CD4-positive, alpha-beta memory T cell (primary cell): ENCODE data around the gene ADIRF. TPM values are rescaled to one million over a fixed set of nuclear protein-coding genes. Genes with fewer than 3 reads are reported as not detected.

Experiments used
- CTCF ChIA-PET: fragments of 350-600 bp; sonication (Branson Sonifier 250); formaldehyde crosslinking; loops from one replicate; lab custom pipeline; 2021; ENCODE audit warnings: inconsistent platforms; ENCODE audit not compliant: partially characterized antibody; lab: Charles Lee
- POLR2A ChIA-PET: fragments of 350-600 bp; sonication (Branson Sonifier 250); formaldehyde crosslinking; loops from one replicate; lab custom pipeline; 2021; ENCODE audit not compliant: partially characterized antibody; lab: Charles Lee
- DNase-seq, 5 donors: peaks; one replicate each; pipeline versions ENCODE4 v3.0.0 to v3.0.0-alpha.2; 2020 to 2022; ENCODE audit warnings: mixed read lengths in 1 of 5
- H3K27ac ChIP-seq: one replicate; pipeline ENCODE4 v1.7.0; 2013; ENCODE audit warnings: low read depth, low read length
- H3K27me3 ChIP-seq: 2 replicates; pipeline ENCODE4 v1.7.0; 2013; ENCODE audit warnings: mild to moderate bottlenecking, low read length, moderate library complexity; ENCODE audit not compliant: insufficient read depth
- H3K36me3 ChIP-seq: 2 replicates; pipeline ENCODE4 v1.7.0; 2013; ENCODE audit warnings: mild to moderate bottlenecking, low read length, moderate library complexity; ENCODE audit not compliant: insufficient read depth
- H3K4me1 ChIP-seq: 2 replicates; pipeline ENCODE4 v1.7.0; 2013; ENCODE audit warnings: mild to moderate bottlenecking, low read length, moderate library complexity; ENCODE audit not compliant: insufficient read depth
- H3K4me3 ChIP-seq, 2 donors: one replicate each; pipeline ENCODE4 v1.7.0; 2013; ENCODE audit warnings: low read length in 2 of 2, mild to moderate bottlenecking in 1 of 2
- H3K9me3 ChIP-seq, 2 donors: one replicate each; pipeline ENCODE4 v1.7.0; 2013; ENCODE audit warnings: low read length in 2 of 2, control low read depth in 1 of 2; ENCODE audit not compliant: control insufficient read depth in 1 of 2
- H3K27ac Mint-ChIP-seq, 7 donors: one replicate each; pipeline ENCODE4 v1.8.0; 2020 to 2021; ENCODE audit warnings: mixed read lengths in 7 of 7, mild to moderate bottlenecking in 6 of 7, inconsistent platforms in 3 of 7, moderate library complexity in 3 of 7
- H3K27me3 Mint-ChIP-seq, 2 donors: one replicate each; pipeline ENCODE4 v1.8.0; 2020 to 2021; ENCODE audit warnings: mixed read lengths in 2 of 2
- H3K36me3 Mint-ChIP-seq, 2 donors: one replicate each; pipeline ENCODE4 v1.8.0; 2020 to 2021; ENCODE audit warnings: mixed read lengths in 2 of 2, inconsistent platforms in 1 of 2, mild to moderate bottlenecking in 1 of 2
- H3K4me1 Mint-ChIP-seq, 4 donors: one replicate each; pipeline ENCODE4 v1.8.0; 2020 to 2021; ENCODE audit warnings: mixed read lengths in 4 of 4, mild to moderate bottlenecking in 1 of 4
- H3K4me3 Mint-ChIP-seq, 8 donors: one replicate each; pipeline ENCODE4 v1.8.0; 2020 to 2021; ENCODE audit warnings: mixed read lengths in 8 of 8, mild to moderate bottlenecking in 7 of 8, moderate library complexity in 6 of 8, inconsistent platforms in 3 of 8
- H3K9me3 Mint-ChIP-seq, 8 donors: one replicate each; pipeline ENCODE4 v1.8.0; 2020 to 2021; ENCODE audit warnings: mixed read lengths in 8 of 8, mild to moderate bottlenecking in 5 of 8, inconsistent platforms in 3 of 8, moderate library complexity in 1 of 8
- intact Hi-C: fragments of 100-400 bp; cut with micrococcal nuclease; formaldehyde crosslinking; loops from one replicate; pipeline ENCODE4 v1.15.1; 2023
- polyA plus RNA-seq, 2 donors: library from polyadenylated mRNA; unstranded; fragments of 300-500 nt; fragmentation: Illumina TruSeq; gene quantifications; one replicate each; pipeline ENCODE4 v1.2.3, GENCODE V29; 2021
- total RNA-seq, 2 experiments: library from RNA; stranded (reverse); gene quantifications; one replicate each; pipeline ENCODE4 v1.2.3, GENCODE V29; 2021

ADIRF gene
- total and polyA plus RNA-seq, 4 experiments from 2014 or later = 0.34 to 0.87 TPM; not detected in 2

DNA sequence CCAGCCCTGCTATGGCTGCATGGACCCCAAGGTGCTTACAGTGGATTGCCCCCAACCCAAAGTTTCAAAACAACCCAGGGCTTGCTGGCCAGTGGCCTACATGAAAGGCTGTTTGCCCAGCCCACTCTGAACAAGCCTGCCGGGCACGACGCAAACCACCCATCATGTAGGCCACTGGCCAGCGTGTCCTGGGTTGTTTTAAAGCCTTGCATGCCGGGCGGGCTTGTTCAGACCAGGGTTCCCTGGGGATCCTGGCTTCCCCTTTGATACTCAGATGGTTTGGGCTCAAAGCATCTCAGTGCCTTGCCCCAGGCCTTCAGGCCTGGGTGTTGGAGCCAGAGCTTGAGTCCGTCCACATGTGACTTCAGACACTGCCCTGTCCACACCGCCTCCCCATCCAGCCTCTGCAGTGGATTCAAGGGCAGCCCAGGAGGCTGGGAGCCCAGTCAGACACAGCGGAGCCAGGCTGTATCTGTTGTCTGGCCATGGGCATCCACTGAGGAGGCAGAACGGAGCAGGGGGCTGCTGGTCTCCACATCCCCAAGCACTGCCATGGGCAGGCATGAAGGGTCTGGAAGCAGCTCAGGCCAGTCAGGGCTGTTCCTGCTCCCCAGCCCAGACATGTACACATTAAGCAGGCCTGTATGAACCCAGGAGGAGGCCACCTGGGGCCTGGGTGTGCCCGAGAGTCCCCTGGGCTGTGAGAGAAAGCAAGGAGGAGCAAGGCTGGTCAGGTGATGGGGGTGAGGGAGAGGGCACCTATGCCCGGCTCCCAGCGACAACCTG, 4.0 kb upstream of the ADIRF start:
- H3K4me3 Mint-ChIP-seq = no peak overlapping the region
- Histone ChIP-seq H3K27ac (no peak overlapping the region), H3K4me1 (peaks cover 29% of the 10 kb centered on the region), H3K36me3 (no peaks in the 10 kb centered on the region), H3K27me3 (no peaks in the 10 kb centered on the region), H3K4me3 (no peak overlapping the region), H3K9me3 (no peaks in the 10 kb centered on the region)
- peaks cover 18 to 39% (median 21%) of the 10 kb centered on the region in 4 donors for H3K4me1 Mint-ChIP-seq
- no peak for DNase-seq
- H3K36me3 Mint-ChIP-seq = no peaks in the 10 kb centered on the region
- H3K9me3 Mint-ChIP-seq = no peaks in the 10 kb centered on the region
- no peak overlapping the region for H3K27ac Mint-ChIP-seq
- ChIA-PET POLR2A (interaction anchor here (1.1 to 1.2 kb wide), 2 partner anchors 13 to 18 kb away, joined by 3 to 5 read pairs; no protein-coding TSS in a partner anchor), CTCF (interaction anchor here (1.1 kb wide), 2 partner anchors 19 to 23 kb away, joined by 3 to 4 read pairs; no protein-coding TSS in a partner anchor)
- no peaks in the 10 kb centered on the region for H3K27me3 Mint-ChIP-seq
- intact Hi-C loops = no loop called here

DNA sequence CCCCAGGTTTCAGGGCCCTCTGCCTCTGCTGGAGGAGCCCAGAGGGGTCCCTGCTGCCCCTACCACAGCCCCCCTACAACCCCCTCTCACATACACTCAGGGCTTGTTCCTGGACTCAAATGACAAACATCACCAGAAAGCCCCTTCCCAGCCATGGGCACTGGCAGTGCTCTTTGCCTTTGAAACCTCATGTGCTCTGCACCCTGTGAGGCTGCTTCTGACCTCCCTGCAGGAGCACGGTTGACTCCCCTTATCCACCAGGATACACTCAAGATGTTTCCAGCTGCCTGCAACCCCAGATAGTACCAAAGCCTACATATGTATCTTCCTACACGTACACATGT, 3.5 kb upstream of the ADIRF start:
- DNase-seq = no peak

DNA sequence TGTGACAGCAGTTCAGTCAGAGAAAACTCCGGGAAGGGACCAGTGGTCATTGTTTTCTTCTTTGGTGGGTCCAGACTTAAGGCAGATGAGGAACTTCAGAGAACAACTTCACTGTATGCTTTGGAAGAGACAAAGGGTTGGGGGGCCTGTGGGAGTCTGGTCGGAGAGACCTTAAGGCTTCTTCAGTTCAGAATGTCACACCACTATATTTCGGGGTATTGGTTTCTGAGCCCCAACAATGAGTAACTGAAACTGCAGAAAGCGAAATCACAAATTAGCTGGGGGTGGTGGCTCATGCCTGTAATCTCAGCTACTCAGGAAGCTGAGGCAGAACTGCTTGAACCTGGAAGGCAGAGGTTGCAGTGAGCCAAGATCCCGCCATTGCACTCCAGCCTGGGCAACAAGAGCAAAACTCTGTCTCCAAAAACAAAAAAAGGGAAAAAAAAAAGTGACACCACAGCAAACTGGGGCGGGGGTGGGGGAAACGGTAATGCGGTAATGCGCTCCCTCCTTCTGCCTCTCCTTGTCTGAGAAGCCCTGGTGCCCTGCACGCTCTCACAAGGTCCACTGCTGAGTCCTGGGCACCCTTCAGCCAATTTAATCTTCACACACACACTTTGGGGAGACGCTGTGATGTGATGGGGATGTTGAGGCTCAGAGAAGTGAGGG, 2.2 kb upstream of the ADIRF start:
- peak overlapping the region; percentile 56 to 86 (median 80) for H3K4me3 Mint-ChIP-seq
- DNase-seq = no peak
- Histone ChIP-seq H3K9me3 (no peaks in the 10 kb centered on the region), H3K27me3 (no peaks in the 10 kb centered on the region), H3K4me3 (peak overlapping the region in 1 of 2 donors; percentile 23), H3K27ac (no peak overlapping the region), H3K36me3 (no peaks in the 10 kb centered on the region), H3K4me1 (peaks cover 46% of the 10 kb centered on the region)
- CTCF ChIA-PET = interaction anchor here (0.6 to 6.8 kb wide), 7 partner anchors 9 to 278 kb away, joined by 3 to 97 read pairs (median 4); partner anchors contain the start of gene MMRN2
- POLR2A ChIA-PET = interaction anchor here (1.0 kb wide), 1 partner anchor 129 kb away, joined by 3 read pairs; the partner anchor contains the start of genes GLUD1 and SHLD2
- no peaks in the 10 kb centered on the region for H3K27me3 Mint-ChIP-seq
- peaks cover 20 to 52% (median 29%) of the 10 kb centered on the region in 4 donors for H3K4me1 Mint-ChIP-seq
- no peaks in the 10 kb centered on the region for H3K9me3 Mint-ChIP-seq
- no peaks in the 10 kb centered on the region for H3K36me3 Mint-ChIP-seq
- peak overlapping the region; percentile 59 to 87 (median 86) for H3K27ac Mint-ChIP-seq
- intact Hi-C loops = loop anchor here (1.0 to 2.0 kb wide), 2 partner anchors 27 to 563 kb away; no protein-coding TSS in a partner anchor

More for the DNA sequence above, 3.5 kb upstream of the ADIRF start:
- no peaks in the 10 kb centered on the region for H3K36me3 Mint-ChIP-seq
- Histone ChIP-seq H3K4me1 (peaks cover 35% of the 10 kb centered on the region), H3K27ac (no peak overlapping the region), H3K9me3 (no peaks in the 10 kb centered on the region), H3K27me3 (no peaks in the 10 kb centered on the region), H3K36me3 (no peaks in the 10 kb centered on the region), H3K4me3 (no peak overlapping the region)
- H3K4me1 Mint-ChIP-seq = peaks cover 18 to 45% (median 24%) of the 10 kb centered on the region in 4 donors
- CTCF ChIA-PET = interaction anchor here (6.8 kb wide), 1 partner anchor 25 kb away, joined by 97 read pairs; no protein-coding TSS in a partner anchor
- no peak overlapping the region for H3K4me3 Mint-ChIP-seq
- no peaks in the 10 kb centered on the region for H3K9me3 Mint-ChIP-seq
- no peaks in the 10 kb centered on the region for H3K27me3 Mint-ChIP-seq
- peak overlapping the region in 1 of 7 donors; percentile 1 for H3K27ac Mint-ChIP-seq
- POLR2A ChIA-PET = interaction anchor here (1.1 kb wide), 1 partner anchor 18 kb away, joined by 5 read pairs; no protein-coding TSS in a partner anchor
- intact Hi-C loops = no loop called here

DNA sequence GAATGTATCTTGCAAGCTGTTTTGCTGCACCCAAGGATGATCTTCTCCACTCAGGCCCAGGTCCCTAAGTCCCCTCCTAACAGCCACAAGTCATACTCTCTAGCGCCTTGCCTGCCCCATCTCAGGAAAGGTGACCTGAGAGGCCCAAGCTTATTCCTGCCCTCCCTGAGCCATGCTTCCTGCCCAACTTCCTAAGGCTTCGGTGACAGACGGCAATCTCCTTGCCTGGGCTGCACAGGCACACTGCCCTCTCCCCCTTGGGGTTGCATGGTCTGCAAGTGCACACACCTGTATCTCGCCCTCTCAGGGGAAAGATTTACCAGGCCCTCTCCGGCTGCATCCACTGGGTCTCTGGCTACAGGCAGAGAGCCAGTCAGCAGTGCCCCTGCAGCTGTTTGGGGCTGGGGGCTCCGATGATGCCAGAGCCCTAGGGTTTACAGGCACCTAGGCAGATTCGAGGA, 771 bp upstream of the ADIRF start:
- DNase-seq = no peak
- ChIA-PET POLR2A (interaction anchor here (1.2 kb wide), 1 partner anchor 28 kb away, joined by 4 read pairs; no protein-coding TSS in a partner anchor), CTCF (interaction anchor here (0.8 to 6.8 kb wide), 6 partner anchors 8 to 279 kb away, joined by 3 to 97 read pairs (median 3); no protein-coding TSS in a partner anchor)
- Histone ChIP-seq H3K9me3 (no peaks in the 10 kb centered on the region), H3K4me1 (peaks cover 54% of the 10 kb centered on the region), H3K36me3 (no peaks in the 10 kb centered on the region), H3K4me3 (no peak overlapping the region), H3K27ac (no peak overlapping the region), H3K27me3 (no peaks in the 10 kb centered on the region)
- Mint-ChIP-seq H3K4me1 (peaks cover 24 to 58% (median 36%) of the 10 kb centered on the region in 4 donors), H3K4me3 (peak overlapping the region in 4 of 8 donors; percentile 19 to 49 (median 35)), H3K27ac (peak overlapping the region in 2 of 7 donors; percentile 27 to 73), H3K9me3 (no peaks in the 10 kb centered on the region), H3K36me3 (peaks cover 0 to 2% of the 10 kb centered on the region in 2 donors), H3K27me3 (no peaks in the 10 kb centered on the region)
- intact Hi-C loops = loop anchor here (2.0 kb wide), 1 partner anchor 565 kb away; no protein-coding TSS in a partner anchor

DNA sequence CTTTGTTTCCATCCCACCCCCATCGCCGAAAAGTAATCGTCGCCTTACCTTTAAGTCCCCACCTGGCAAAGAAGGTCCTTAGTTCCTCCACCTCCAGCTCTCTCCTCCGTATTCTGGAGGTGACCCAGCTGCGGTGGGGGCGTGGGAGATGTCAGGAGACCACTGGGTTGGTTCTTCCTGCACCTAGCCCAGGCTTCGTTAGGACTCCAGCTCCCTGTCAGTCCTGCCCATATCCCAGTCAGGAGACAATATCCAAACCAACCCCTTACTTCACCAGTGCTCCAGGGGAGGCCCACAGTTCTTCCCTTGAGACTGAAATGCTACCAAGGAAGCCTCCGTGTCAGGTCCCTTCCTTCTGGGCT, 693 bp downstream of the ADIRF start:
- Histone ChIP-seq H3K36me3 (no peaks in the 10 kb centered on the region), H3K27ac (no peak overlapping the region), H3K9me3 (no peaks in the 10 kb centered on the region), H3K4me3 (no peak overlapping the region), H3K27me3 (no peaks in the 10 kb centered on the region), H3K4me1 (peaks cover 54% of the 10 kb centered on the region)
- Mint-ChIP-seq H3K27ac (peak overlapping the region in 2 of 7 donors; percentile 52 to 96), H3K4me1 (peaks cover 27 to 62% (median 41%) of the 10 kb centered on the region in 4 donors), H3K27me3 (peaks cover 0 to 1% of the 10 kb centered on the region in 2 donors), H3K9me3 (no peaks in the 10 kb centered on the region), H3K36me3 (peaks cover 0 to 4% of the 10 kb centered on the region in 2 donors), H3K4me3 (peak overlapping the region in 4 of 8 donors; percentile 27 to 68 (median 48))
- CTCF ChIA-PET = interaction anchor here (1.3 to 6.8 kb wide), 3 partner anchors 12 to 29 kb away, joined by 3 to 97 read pairs (median 7); partner anchors contain the start of gene MMRN2
- intact Hi-C loops = no loop called here
- POLR2A ChIA-PET = interaction anchor here (0.6 to 3.1 kb wide), 5 partner anchors 8 to 222 kb away, joined by 3 to 26 read pairs (median 3); partner anchors contain the start of gene GLUD1
- no peak for DNase-seq

DNA sequence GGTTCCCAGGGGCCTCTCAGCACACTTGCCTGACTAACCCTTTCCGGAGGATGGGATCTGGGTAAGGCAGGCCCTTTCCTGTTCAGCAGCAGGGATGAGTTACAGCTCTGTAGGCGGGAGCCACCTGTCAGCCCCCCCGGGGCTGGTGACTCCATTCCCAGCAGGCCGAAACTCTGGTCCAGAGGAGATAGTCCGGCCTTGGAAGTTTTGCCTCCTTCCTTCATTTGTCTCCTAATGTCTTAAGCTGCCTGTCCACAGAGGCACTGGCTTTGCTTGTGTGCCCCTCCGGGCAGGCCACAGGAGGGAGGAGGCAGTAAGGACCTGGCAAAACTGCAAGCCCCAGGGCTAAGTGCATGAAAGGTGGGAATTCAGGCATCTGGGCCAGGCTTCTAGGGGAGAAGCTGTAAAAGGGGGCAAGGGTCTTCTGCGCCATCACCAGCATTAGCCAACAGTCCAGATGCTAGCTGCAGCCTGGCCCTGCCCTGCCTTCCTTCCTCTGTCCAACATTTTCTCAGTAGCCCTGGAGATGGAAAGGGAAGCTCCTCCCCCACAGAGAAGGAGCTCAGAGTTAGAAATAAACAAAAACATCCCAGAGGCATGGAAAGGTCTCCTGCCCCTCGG, 1.2 kb downstream of the ADIRF start:
- Histone ChIP-seq H3K4me3 (no peak overlapping the region), H3K9me3 (no peaks in the 10 kb centered on the region), H3K4me1 (peaks cover 54% of the 10 kb centered on the region), H3K36me3 (no peaks in the 10 kb centered on the region), H3K27me3 (no peaks in the 10 kb centered on the region), H3K27ac (no peak overlapping the region)
- peaks cover 27 to 62% (median 41%) of the 10 kb centered on the region in 4 donors for H3K4me1 Mint-ChIP-seq
- no peak for DNase-seq
- peaks cover 0 to 4% of the 10 kb centered on the region in 2 donors for H3K36me3 Mint-ChIP-seq
- POLR2A ChIA-PET = interaction anchor here (0.6 to 3.1 kb wide), 7 partner anchors 9 to 124 kb away, joined by 3 to 26 read pairs (median 6); partner anchors contain the start of gene GLUD1
- CTCF ChIA-PET = interaction anchor here (0.8 to 6.8 kb wide), 4 partner anchors 9 to 30 kb away, joined by 3 to 97 read pairs (median 6); partner anchors contain the start of gene MMRN2
- H3K27me3 Mint-ChIP-seq = peaks cover 0 to 1% of the 10 kb centered on the region in 2 donors
- intact Hi-C loops = no loop called here
- H3K9me3 Mint-ChIP-seq = no peaks in the 10 kb centered on the region
- H3K4me3 Mint-ChIP-seq = peak overlapping the region; percentile 41 to 88 (median 49)
- H3K27ac Mint-ChIP-seq = peak overlapping the region in 6 of 7 donors; percentile 43 to 96 (median 68)
